Keratinocyte (primary cell): ENCODE results near the gene VEGFA. TPM values are rescaled to one million over a fixed set of nuclear protein-coding genes. Genes with fewer than 3 reads are reported as not detected.

Experiments
- DNase-seq: peaks from one replicate; pipeline ENCODE4 v3.0.0-alpha.2; 2011; ENCODE audit warnings: low read depth, missing footprints, low spot score
- FAIRE-seq: peaks from 2 replicates; lab custom pipeline; 2011; peaks lifted over from hg19 to GRCh38; lab: Jason Lieb, UNC
- H2AFZ ChIP-seq: 2 replicates; pipeline ENCODE4 v1.6.0; 2012; ENCODE audit warnings: low read length, control low read depth, inconsistent platforms; ENCODE audit not compliant: control insufficient read depth
- H3K27ac ChIP-seq: 2 replicates; pipeline ENCODE4 v1.5.1; 2011; ENCODE audit warnings: low read length; ENCODE audit not compliant: control insufficient read depth, insufficient read depth
- H3K27me3 ChIP-seq: 3 replicates; pipeline ENCODE4 v1.6.0; 2011; ENCODE audit warnings: low read length; ENCODE audit not compliant: control insufficient read depth, insufficient read depth; ENCODE audit errors: extremely low read depth
- H3K36me3 ChIP-seq, 2 experiments: 2 replicates in 1 of 2; 3 replicates in 1 of 2; pipeline ENCODE4 v1.5.1; 2011; ENCODE audit warnings: low read length in 2 of 2, mild to moderate bottlenecking in 1 of 2; ENCODE audit not compliant: control insufficient read depth in 2 of 2, insufficient read depth in 2 of 2; ENCODE audit errors: extremely low read depth in 1 of 2
- H3K4me1 ChIP-seq: 3 replicates; pipeline ENCODE4 v1.5.1; 2011; ENCODE audit warnings: low read length; ENCODE audit not compliant: control insufficient read depth, insufficient read depth; ENCODE audit errors: extremely low read depth
- H3K4me2 ChIP-seq: 3 replicates; pipeline ENCODE4 v1.6.0; 2011; ENCODE audit warnings: low read depth, low read length; ENCODE audit not compliant: control insufficient read depth, insufficient read depth; ENCODE audit errors: extremely low read depth
- H3K4me3 ChIP-seq, 3 experiments: fragments of 200-600 bp in 1 of 3; sonication (generic) in 1 of 3; 2 replicates in 2 of 3; 3 replicates in 1 of 3; pipeline ENCODE4 v1.5.1; 2011 to 2016; ENCODE audit warnings: low read length in 3 of 3, mild to moderate bottlenecking in 3 of 3, control low read depth in 2 of 3, inconsistent platforms in 1 of 3, low read depth in 1 of 3, mixed read lengths in 1 of 3, mixed run types in 1 of 3, moderate library complexity in 1 of 3; ENCODE audit not compliant: control insufficient read depth in 2 of 3, insufficient read depth in 2 of 3; ENCODE audit errors: extremely low read depth in 1 of 3
- H3K79me2 ChIP-seq: 2 replicates; pipeline ENCODE4 v1.6.0; 2012; ENCODE audit warnings: low read length; ENCODE audit not compliant: control insufficient read depth, insufficient read depth
- H3K9ac ChIP-seq: 3 replicates; pipeline ENCODE4 v1.6.0; 2011; ENCODE audit warnings: low read length; ENCODE audit not compliant: control insufficient read depth, insufficient read depth; ENCODE audit errors: extremely low read depth
- H3K9me1 ChIP-seq: 3 replicates; pipeline ENCODE4 v1.6.0; 2011; ENCODE audit warnings: low read length; ENCODE audit not compliant: control insufficient read depth, insufficient read depth; ENCODE audit errors: extremely low read depth
- H3K9me3 ChIP-seq: 2 replicates; pipeline ENCODE4 v1.5.1; 2012; ENCODE audit warnings: low read depth, low read length; ENCODE audit not compliant: control insufficient read depth
- H4K20me1 ChIP-seq: 3 replicates; pipeline ENCODE4 v1.6.0; 2011; ENCODE audit warnings: low read length; ENCODE audit not compliant: control insufficient read depth, insufficient read depth; ENCODE audit errors: extremely low read depth
- EZH2 ChIP-seq: IDR thresholded peaks from one replicate; pipeline ENCODE4 v1.6.1; 2012; ENCODE audit warnings: inconsistent platforms, mild to moderate bottlenecking, low read length, moderate library complexity
- dilution Hi-C: fragments of 300-500 bp; cut with MboI; formaldehyde crosslinking; loops from one replicate; pipeline ENCODE4 v1.7.0; 2020; ENCODE audit warnings: low sequenced_read_pairs; ENCODE audit not compliant: extremely low pct_ligation_motif_present
- polyA plus RNA-seq, 5 experiments: library from polyadenylated mRNA; depleted of rRNA in 3 of 5; stranded (reverse) in 3 of 5; stranded (forward) in 1 of 5; unstranded in 1 of 5; fragments of >200 nt; gene quantifications; 1 replicate in 1 of 5; 2 replicates in 3 of 5; 3 replicates in 1 of 5; pipeline versions ENCODE4 v1.2.1 to v1.2.3, GENCODE V29; 2011 to 2012; ENCODE audit warnings: missing spikeins in 2 of 5, low read depth in 1 of 5, low replicate concordance in 1 of 5
- TF ChIP-seq, protein P1 (sequence below), 3 experiments: IDR thresholded peaks in 1 of 3; conservative IDR thresholded peaks in 1 of 3; optimal IDR thresholded peaks in 1 of 3; 2 replicates in 2 of 3; 3 replicates in 1 of 3; pipeline versions ENCODE3 to v1.5.1; 2011; ENCODE audit warnings: low read length in 3 of 3, mild to moderate bottlenecking in 3 of 3, moderate library complexity in 2 of 3, control low read depth in 1 of 3, inconsistent platforms in 1 of 3; ENCODE audit not compliant: insufficient read depth in 2 of 3; ENCODE audit errors: extremely low read depth in 1 of 3

VEGFA gene
- polyA plus RNA-seq, 1 donor (not counting 4 experiments of a cell fraction or from before 2014, with no cell fraction given) = 149 TPM

- TF ChIP-seq EZH2 = no peak
- TF ChIP-seq, protein P1, sequence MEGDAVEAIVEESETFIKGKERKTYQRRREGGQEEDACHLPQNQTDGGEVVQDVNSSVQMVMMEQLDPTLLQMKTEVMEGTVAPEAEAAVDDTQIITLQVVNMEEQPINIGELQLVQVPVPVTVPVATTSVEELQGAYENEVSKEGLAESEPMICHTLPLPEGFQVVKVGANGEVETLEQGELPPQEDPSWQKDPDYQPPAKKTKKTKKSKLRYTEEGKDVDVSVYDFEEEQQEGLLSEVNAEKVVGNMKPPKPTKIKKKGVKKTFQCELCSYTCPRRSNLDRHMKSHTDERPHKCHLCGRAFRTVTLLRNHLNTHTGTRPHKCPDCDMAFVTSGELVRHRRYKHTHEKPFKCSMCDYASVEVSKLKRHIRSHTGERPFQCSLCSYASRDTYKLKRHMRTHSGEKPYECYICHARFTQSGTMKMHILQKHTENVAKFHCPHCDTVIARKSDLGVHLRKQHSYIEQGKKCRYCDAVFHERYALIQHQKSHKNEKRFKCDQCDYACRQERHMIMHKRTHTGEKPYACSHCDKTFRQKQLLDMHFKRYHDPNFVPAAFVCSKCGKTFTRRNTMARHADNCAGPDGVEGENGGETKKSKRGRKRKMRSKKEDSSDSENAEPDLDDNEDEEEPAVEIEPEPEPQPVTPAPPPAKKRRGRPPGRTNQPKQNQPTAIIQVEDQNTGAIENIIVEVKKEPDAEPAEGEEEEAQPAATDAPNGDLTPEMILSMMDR (optimal IDR thresholded peaks at IDR 0.05 in 1 of 3, IDR thresholded peaks at IDR 0.05 in 1 of 3, conservative IDR thresholded peaks at IDR 0.05 in 1 of 3; ENCODE audit: extremely low read depth in 1 of 3, insufficient read depth in 2 of 3, low read length in 3 of 3) = no peak
- Histone ChIP-seq H3K4me3 (peak overlapping the region in 1 of 3 experiments; percentile 77), H3K36me3 (peaks cover 0 to 21% of the 10 kb centered on the region in 2 experiments), H3K9me3 (no peaks in the 10 kb centered on the region), H3K9ac (peak overlapping the region; percentile 96), H2AFZ (no peak overlapping the region), H3K9me1 (no peaks in the 10 kb centered on the region), H3K27ac (no peak overlapping the region), H3K4me1 (peaks cover 21% of the 10 kb centered on the region), H4K20me1 (peaks cover 17% of the 10 kb centered on the region), H3K4me2 (peak overlapping the region; percentile 81), H3K27me3 (no peaks in the 10 kb centered on the region), H3K79me2 (peaks cover 41% of the 10 kb centered on the region)
- FAIRE-seq (no peak), DNase-seq (no peak)
- dilution Hi-C loops = no loop called here
Measured at GRCh38 chr6:43768983-43769525, 957 bp upstream of the VEGFA start.

DNA sequence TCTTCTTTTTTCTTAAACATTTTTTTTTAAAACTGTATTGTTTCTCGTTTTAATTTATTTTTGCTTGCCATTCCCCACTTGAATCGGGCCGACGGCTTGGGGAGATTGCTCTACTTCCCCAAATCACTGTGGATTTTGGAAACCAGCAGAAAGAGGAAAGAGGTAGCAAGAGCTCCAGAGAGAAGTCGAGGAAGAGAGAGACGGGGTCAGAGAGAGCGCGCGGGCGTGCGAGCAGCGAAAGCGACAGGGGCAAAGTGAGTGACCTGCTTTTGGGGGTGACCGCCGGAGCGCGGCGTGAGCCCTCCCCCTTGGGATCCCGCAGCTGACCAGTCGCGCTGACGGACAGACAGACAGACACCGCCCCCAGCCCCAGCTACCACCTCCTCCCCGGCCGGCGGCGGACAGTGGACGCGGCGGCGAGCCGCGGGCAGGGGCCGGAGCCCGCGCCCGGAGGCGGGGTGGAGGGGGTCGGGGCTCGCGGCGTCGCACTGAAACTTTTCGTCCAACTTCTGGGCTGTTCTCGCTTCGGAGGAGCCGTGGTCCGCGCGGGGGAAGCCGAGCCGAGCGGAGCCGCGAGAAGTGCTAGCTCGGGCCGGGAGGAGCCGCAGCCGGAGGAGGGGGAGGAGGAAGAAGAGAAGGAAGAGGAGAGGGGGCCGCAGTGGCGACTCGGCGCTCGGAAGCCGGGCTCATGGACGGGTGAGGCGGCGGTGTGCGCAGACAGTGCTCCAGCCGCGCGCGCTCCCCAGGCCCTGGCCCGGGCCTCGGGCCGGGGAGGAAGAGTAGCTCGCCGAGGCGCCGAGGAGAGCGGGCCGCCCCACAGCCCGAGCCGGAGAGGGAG lies 580 bp downstream of the VEGFA start:
- TF ChIP-seq EZH2 = no peak
- TF ChIP-seq, protein P1 (optimal IDR thresholded peaks at IDR 0.05 in 1 of 3, IDR thresholded peaks at IDR 0.05 in 1 of 3, conservative IDR thresholded peaks at IDR 0.05 in 1 of 3; ENCODE audit: extremely low read depth in 1 of 3, insufficient read depth in 2 of 3, low read length in 3 of 3) = no peak
- peaks cover 4 to 35% of the 10 kb centered on the region in 2 experiments for H3K36me3 ChIP-seq
- H3K9me3 ChIP-seq = no peaks in the 10 kb centered on the region
- peak overlapping the region; percentile 81 for H3K4me2 ChIP-seq
- no peak for FAIRE-seq
- H4K20me1 ChIP-seq = peaks cover 31% of the 10 kb centered on the region
- H3K27me3 ChIP-seq = no peaks in the 10 kb centered on the region
- H2AFZ ChIP-seq = no peak overlapping the region
- peak overlapping the region; percentile 80 to 98 (median 88) for H3K4me3 ChIP-seq
- dilution Hi-C loops = no loop called here
- H3K79me2 ChIP-seq = peaks cover 56% of the 10 kb centered on the region
- H3K4me1 ChIP-seq = peaks cover 33% of the 10 kb centered on the region
- peak overlapping the region; percentile 96 for H3K9ac ChIP-seq
- peak overlapping the region; percentile 83 for H3K27ac ChIP-seq
- DNase-seq = no peak
- H3K9me1 ChIP-seq = peaks cover 3% of the 10 kb centered on the region
